ENCODE results near the gene POU6F2.
"Not testable (repeated sequence)": the region's sequence is repeated elsewhere in the genome, so short reads cannot be mapped to it uniquely, and the experiment has no call there.

GRCh38 chr7:38947541-38947940 is 30.2 kb upstream of the POU6F2 start:
- TF ChIP-seq CTCF (conservative IDR thresholded peaks at IDR 0.05; ENCODE audit: low read length); EZH2phosphoT487 (IDR thresholded peaks at IDR 0.05; ENCODE audit: borderline replicate concordance): not testable (repeated sequence)

Data from Loucy (cell line).